Mesendoderm (in vitro differentiated cells): ENCODE measurements around the gene CBFA2T3.

Source experiments
- DNase-seq: peaks from one replicate; pipeline ENCODE4 v3.0.0; 2013
- H2AK5ac ChIP-seq: 2 replicates; pipeline ENCODE4 v1.6.1; 2013; ENCODE audit warnings: low read length, inconsistent platforms
- H2BK120ac ChIP-seq: 2 replicates; pipeline ENCODE4 v1.6.1; 2013; ENCODE audit warnings: low read depth, mild to moderate bottlenecking, low read length, moderate library complexity, mixed read lengths
- H2BK15ac ChIP-seq: replicated peaks from 2 replicates; pipeline ENCODE4 v1.6.1; 2013; ENCODE audit warnings: low read depth, mild to moderate bottlenecking, moderate library complexity
- H2BK5ac ChIP-seq: 2 replicates; pipeline ENCODE4 v1.6.1; 2013; ENCODE audit warnings: low read length, inconsistent platforms
- H3K18ac ChIP-seq: 2 replicates; pipeline ENCODE4 v1.6.1; 2013; ENCODE audit warnings: mild to moderate bottlenecking, low read length, mixed read lengths
- H3K23ac ChIP-seq: one replicate; pipeline ENCODE4 v1.6.1; 2013; ENCODE audit warnings: low read length
- H3K27ac ChIP-seq: 2 replicates; pipeline ENCODE4 v1.5.1; 2013; ENCODE audit warnings: low read depth, mild to moderate bottlenecking, inconsistent platforms, low read length, moderate library complexity
- H3K27me3 ChIP-seq: 2 replicates; pipeline ENCODE4 v1.6.1; 2013; ENCODE audit warnings: low read length, control low read depth, mild to moderate bottlenecking, inconsistent platforms; ENCODE audit not compliant: insufficient read depth, poor library complexity
- H3K36me3 ChIP-seq: 2 replicates; pipeline ENCODE4 v1.6.1; 2013; ENCODE audit warnings: low read length, inconsistent platforms; ENCODE audit not compliant: control insufficient read depth, insufficient read depth
- H3K4ac ChIP-seq: one replicate; pipeline ENCODE4 v1.6.1; 2013; ENCODE audit warnings: low read depth, mild to moderate bottlenecking, low read length, moderate library complexity
- H3K4me1 ChIP-seq: 2 replicates; pipeline ENCODE4 v1.6.1; 2013; ENCODE audit warnings: low read depth, low read length, inconsistent platforms; ENCODE audit not compliant: control insufficient read depth
- H3K4me2 ChIP-seq: 2 replicates; pipeline ENCODE4 v1.6.1; 2013; ENCODE audit warnings: low read length
- H3K4me3 ChIP-seq: 2 replicates; pipeline ENCODE4 v1.5.1; 2013; ENCODE audit warnings: mild to moderate bottlenecking, low read length
- H3K56ac ChIP-seq: one replicate; pipeline ENCODE4 v1.6.1; 2013; ENCODE audit warnings: low read length
- H3K79me1 ChIP-seq: 2 replicates; pipeline ENCODE4 v1.6.1; 2013; ENCODE audit warnings: low read length, inconsistent platforms
- H3K79me2 ChIP-seq: 2 replicates; pipeline ENCODE4 v1.6.1; 2013; ENCODE audit warnings: mild to moderate bottlenecking, low read length; ENCODE audit not compliant: control insufficient read depth, insufficient read depth
- H3K9ac ChIP-seq: 2 replicates; pipeline ENCODE4 v1.6.1; 2013; ENCODE audit warnings: low read length, inconsistent platforms
- H4K5ac ChIP-seq: one replicate; pipeline ENCODE4 v1.6.1; 2013; ENCODE audit warnings: low read length
- H4K8ac ChIP-seq: one replicate; pipeline ENCODE4 v1.6.1; 2013; ENCODE audit warnings: low read depth, mild to moderate bottlenecking, control low read depth, low read length, moderate library complexity
- WGBS: extraction: QIAGEN DNeasy Blood & Tissue Kit; methylation state at CpG from one replicate; pipeline ENCODE4 v1.1.7; 2013; ENCODE audit warnings: low lambda C conversion rate, missing lambda C conversion rate; ENCODE audit not compliant: insufficient coverage; ENCODE audit errors: extremely low coverage; 5-methylcytosine and 5-hydroxymethylcytosine counted together

Gene CBFA2T3

GRCh38 chr16:88911946-88912310, 65.1 kb downstream of the CBFA2T3 start:
- no peaks in the 10 kb centered on the region for H3K79me2 ChIP-seq
- H3K23ac ChIP-seq: no peak overlapping the region
- no peaks in the 10 kb centered on the region for H3K27me3 ChIP-seq
- no peak overlapping the region for H3K9ac ChIP-seq
- no peak overlapping the region for H2BK120ac ChIP-seq
- no peak overlapping the region for H2AK5ac ChIP-seq
- H2BK5ac ChIP-seq: no peak overlapping the region
- H3K4me3 ChIP-seq: no peak overlapping the region
- H3K4me1 ChIP-seq: no peaks in the 10 kb centered on the region
- no peak for DNase-seq
- no peak overlapping the region for H4K5ac ChIP-seq
- H3K36me3 ChIP-seq: no peaks in the 10 kb centered on the region
- no peak overlapping the region for H3K4ac ChIP-seq
- no peak overlapping the region for H3K18ac ChIP-seq
- H3K79me1 ChIP-seq: no peaks in the 10 kb centered on the region
- WGBS: no CpG with 5 or more reads among the region's 16 CpGs
- no peak overlapping the region for H3K4me2 ChIP-seq
- H2BK15ac ChIP-seq: no peak overlapping the region
- no peak overlapping the region for H4K8ac ChIP-seq
- H3K27ac ChIP-seq: no peak overlapping the region
- H3K56ac ChIP-seq: no peak overlapping the region

DNA sequence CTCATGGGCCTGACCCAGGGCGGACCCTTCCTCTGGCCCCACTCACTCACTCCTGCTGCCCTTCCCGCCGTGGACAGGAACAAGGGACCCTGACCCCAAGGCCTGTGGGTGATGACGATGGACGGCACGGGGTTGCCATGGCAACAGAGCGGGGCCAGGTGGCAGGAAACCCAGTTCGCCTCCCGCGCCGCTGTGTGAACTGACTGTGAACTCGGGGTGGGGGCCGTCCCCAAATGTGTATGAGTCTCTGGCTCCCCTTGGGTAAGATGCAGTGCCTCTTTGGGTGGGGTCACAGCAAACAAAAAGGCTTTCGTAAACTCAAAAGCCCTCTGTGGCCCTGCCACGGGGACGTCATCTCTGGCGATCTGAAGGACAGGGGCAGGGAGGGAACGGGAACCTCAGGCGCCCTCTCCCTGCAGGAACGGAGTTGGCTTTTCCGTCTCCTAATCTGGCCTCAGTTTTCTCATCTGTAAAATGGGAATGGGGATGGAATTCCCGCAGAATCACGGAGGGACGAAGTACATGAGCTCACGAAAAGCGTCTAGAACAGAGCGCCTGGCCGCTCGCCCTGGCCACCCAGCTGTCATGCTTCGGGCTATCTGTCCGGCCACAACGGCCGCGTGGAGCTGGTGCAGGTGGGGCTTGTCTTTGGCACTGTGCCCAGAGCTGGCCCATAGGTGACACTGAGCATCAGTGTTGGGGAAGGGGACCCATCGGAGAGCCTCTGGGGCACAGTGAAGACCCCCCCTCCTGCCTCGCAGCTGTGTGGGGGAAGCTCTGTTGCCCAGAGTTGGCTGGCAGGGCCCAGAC, 65.7 kb downstream of the CBFA2T3 start:
- H3K4me1 ChIP-seq: no peaks in the 10 kb centered on the region
- H3K4ac ChIP-seq: no peak overlapping the region
- no peak overlapping the region for H3K56ac ChIP-seq
- H3K4me2 ChIP-seq: no peak overlapping the region
- no peak overlapping the region for H3K18ac ChIP-seq
- no peak overlapping the region for H2AK5ac ChIP-seq
- no peaks in the 10 kb centered on the region for H3K27me3 ChIP-seq
- H3K4me3 ChIP-seq: no peak overlapping the region
- H4K8ac ChIP-seq: no peak overlapping the region
- DNase-seq: no peak
- H3K79me2 ChIP-seq: no peaks in the 10 kb centered on the region
- H2BK5ac ChIP-seq: no peak overlapping the region
- no peak overlapping the region for H2BK120ac ChIP-seq
- no peak overlapping the region for H4K5ac ChIP-seq
- no peaks in the 10 kb centered on the region for H3K79me1 ChIP-seq
- no peaks in the 10 kb centered on the region for H3K36me3 ChIP-seq
- WGBS: no CpG with 5 or more reads among the region's 36 CpGs
- H3K27ac ChIP-seq: no peak overlapping the region
- no peak overlapping the region for H3K9ac ChIP-seq
- H2BK15ac ChIP-seq: no peak overlapping the region
- H3K23ac ChIP-seq: no peak overlapping the region

- DNase-seq: no peak
- Histone ChIP-seq H2BK15ac (no peak overlapping the region), H3K36me3 (no peaks in the 10 kb centered on the region), H3K9ac (no peak overlapping the region), H3K18ac (no peak overlapping the region), H3K79me1 (no peaks in the 10 kb centered on the region), H3K79me2 (no peaks in the 10 kb centered on the region), H2BK5ac (no peak overlapping the region), H2BK120ac (no peak overlapping the region), H3K23ac (no peak overlapping the region), H3K56ac (no peak overlapping the region), H4K8ac (no peak overlapping the region), H2AK5ac (no peak overlapping the region), H3K4me3 (no peak overlapping the region), H3K4me2 (no peak overlapping the region), H3K4ac (no peak overlapping the region), H4K5ac (no peak overlapping the region), H3K4me1 (no peaks in the 10 kb centered on the region), H3K27me3 (no peaks in the 10 kb centered on the region), H3K27ac (no peak overlapping the region)
- WGBS: no CpG with 5 or more reads among the region's 26 CpGs
Measured at GRCh38 chr16:88910284-88911135, 66.5 kb downstream of the CBFA2T3 start.

DNA sequence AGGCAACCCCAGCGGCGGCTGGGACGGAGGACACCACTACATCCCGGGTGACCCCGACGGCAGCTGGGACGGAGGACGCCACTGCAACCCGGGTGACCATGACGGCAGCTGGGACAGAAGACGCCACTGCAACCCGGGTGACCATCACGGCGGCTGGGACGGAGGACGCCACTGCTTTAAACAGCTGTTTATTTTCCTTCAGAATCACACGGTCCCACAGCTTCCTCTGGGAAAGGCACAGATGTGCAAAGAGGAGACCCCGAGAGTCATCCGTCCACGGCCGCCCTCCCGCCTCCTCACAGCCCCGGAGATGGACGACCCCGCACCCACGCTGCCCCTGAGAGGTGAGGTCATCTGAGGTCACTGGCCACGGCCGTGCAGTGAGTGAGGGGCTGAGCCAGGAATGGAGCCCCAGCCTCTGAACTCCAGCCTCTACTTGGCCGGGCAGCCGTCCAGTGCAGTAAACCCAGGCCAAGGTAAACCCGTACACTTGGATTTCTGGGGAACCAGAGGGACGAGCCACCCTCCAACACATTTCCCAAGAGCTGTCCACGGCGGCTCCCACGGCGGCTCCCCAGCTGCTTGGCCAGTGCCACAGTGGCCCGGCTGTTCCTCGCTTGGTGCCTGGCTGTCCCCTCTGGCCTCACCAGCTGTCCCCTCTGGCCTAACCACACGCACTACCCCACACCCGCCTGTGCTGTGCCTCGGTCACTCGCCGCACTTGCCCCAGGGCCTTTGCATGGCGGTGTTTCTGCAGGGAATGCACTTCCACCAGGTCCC, 67.4 kb downstream of the CBFA2T3 start:
- Histone ChIP-seq H3K79me1 (no peaks in the 10 kb centered on the region), H3K4me2 (no peak overlapping the region), H3K4me3 (no peak overlapping the region), H3K56ac (no peak overlapping the region), H2AK5ac (no peak overlapping the region), H2BK15ac (no peak overlapping the region), H3K4me1 (no peaks in the 10 kb centered on the region), H3K27me3 (no peaks in the 10 kb centered on the region), H3K18ac (no peak overlapping the region), H3K27ac (no peak overlapping the region), H3K79me2 (no peaks in the 10 kb centered on the region), H2BK120ac (no peak overlapping the region), H3K4ac (no peak overlapping the region), H2BK5ac (no peak overlapping the region), H4K5ac (no peak overlapping the region), H4K8ac (no peak overlapping the region), H3K9ac (no peak overlapping the region), H3K36me3 (no peaks in the 10 kb centered on the region), H3K23ac (no peak overlapping the region)
- no peak for DNase-seq
- no CpG with 5 or more reads among the region's 44 CpGs for WGBS

DNA sequence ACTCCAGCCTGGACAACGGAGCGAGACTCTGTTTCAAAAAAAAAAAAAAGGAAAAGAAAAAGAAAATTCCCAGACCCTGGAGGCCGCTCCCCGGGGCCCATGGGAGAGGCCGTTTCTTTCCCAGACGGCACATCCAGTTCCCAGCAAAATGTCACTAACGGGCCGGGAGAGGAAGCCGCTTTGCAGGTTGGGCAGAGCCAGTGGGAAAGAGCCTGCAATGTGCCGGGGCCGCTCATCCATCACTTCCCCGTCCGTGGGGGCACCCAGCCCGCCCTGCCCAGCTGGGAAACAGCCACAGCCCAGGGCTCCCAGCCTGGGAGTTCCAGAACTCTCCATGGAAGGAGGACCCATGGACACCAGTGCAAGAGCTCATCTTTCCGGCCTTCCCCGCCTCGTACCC, 68.7 kb downstream of the CBFA2T3 start:
- Histone ChIP-seq H4K8ac (no peak overlapping the region), H2AK5ac (no peak overlapping the region), H3K4me2 (no peak overlapping the region), H4K5ac (no peak overlapping the region), H3K27me3 (no peaks in the 10 kb centered on the region), H3K79me1 (no peaks in the 10 kb centered on the region), H2BK5ac (no peak overlapping the region), H2BK120ac (no peak overlapping the region), H3K56ac (no peak overlapping the region), H3K36me3 (no peaks in the 10 kb centered on the region), H3K4me1 (no peaks in the 10 kb centered on the region), H3K18ac (no peak overlapping the region), H3K27ac (no peak overlapping the region), H3K9ac (no peak overlapping the region), H3K4me3 (no peak overlapping the region), H2BK15ac (no peak overlapping the region), H3K4ac (no peak overlapping the region), H3K79me2 (no peaks in the 10 kb centered on the region), H3K23ac (no peak overlapping the region)
- WGBS: no CpG with 5 or more reads among the region's 17 CpGs
- no peak for DNase-seq
